GM18951 (cell line): ENCODE results near the gene MRGPRF.
A peak's percentile ranks its signal among the peaks of the same experiment; 100 is the strongest.

ENCODE experiments used
- POLR2A ChIP-seq: IDR thresholded peaks from 4 replicates; pipeline ENCODE4 v1.6.1; 2011; ENCODE audit warnings: mild to moderate bottlenecking; ENCODE audit not compliant: insufficient read length, insufficient read depth; ENCODE audit errors: extremely low read depth
- in situ Hi-C: fragments of 300-500 bp; cut with MboI; formaldehyde crosslinking; loops from one replicate; pipeline ENCODE4 v1.12.0; 2022; ENCODE audit warnings: low sequenced_read_pairs, mixed read lengths, inconsistent platforms; ENCODE audit not compliant: unreplicated experiment

MRGPRF gene

GRCh38 chr11:69054397-69055211 lies 41.6 kb upstream of the MRGPRF start:
- no peak for TF ChIP-seq POLR2A
- in situ Hi-C loops: no loop called here

- no peak for TF ChIP-seq POLR2A
- in situ Hi-C loops: no loop called here
Measured at GRCh38 chr11:69053546-69054396, 40.7 kb upstream of the MRGPRF start.

GRCh38 chr11:69053169-69053477 lies 40.1 kb upstream of the MRGPRF start:
- TF ChIP-seq POLR2A: no peak
- in situ Hi-C loops: no loop called here

- in situ Hi-C loops: no loop called here
- no peak for TF ChIP-seq POLR2A
Measured at GRCh38 chr11:69052343-69053168, 39.5 kb upstream of the MRGPRF start.

- no peak for TF ChIP-seq POLR2A
- in situ Hi-C loops: no loop called here
Measured at GRCh38 chr11:69051381-69052342, 38.6 kb upstream of the MRGPRF start.

GRCh38 chr11:69050592-69051380 lies 37.7 kb upstream of the MRGPRF start:
- TF ChIP-seq POLR2A: no peak
- in situ Hi-C loops: no loop called here

- no peak for TF ChIP-seq POLR2A
- in situ Hi-C loops: no loop called here
Measured at GRCh38 chr11:69049490-69049867, 36.4 kb upstream of the MRGPRF start.

GRCh38 chr11:69048694-69049489 lies 35.8 kb upstream of the MRGPRF start, which contains the start of gene TPCN2:
Gene TPCN2 (plus strand): TSS chr11:69048932. CDS start chr11:69048998, 66 bp downstream.
- in situ Hi-C loops: no loop called here
- peak; percentile 84 for TF ChIP-seq POLR2A

- TF ChIP-seq POLR2A: no peak
- in situ Hi-C loops: no loop called here
Measured at GRCh38 chr11:69048031-69048693, 35.1 kb upstream of the MRGPRF start.

- TF ChIP-seq POLR2A: no peak
- in situ Hi-C loops: no loop called here
Measured at GRCh38 chr11:69044111-69045013, 31.3 kb upstream of the MRGPRF start.
